NT2/D1 (cell line): Measurements from ENCODE around the gene ARL4A.

Experiments used
- SUZ12 ChIP-seq: IDR thresholded peaks from 2 replicates; pipeline ENCODE4 v1.6.1; 2011; ENCODE audit not compliant: insufficient read length, insufficient read depth; ENCODE audit errors: extremely low read depth
- YY1 ChIP-seq: IDR thresholded peaks from 2 replicates; pipeline ENCODE4 v1.6.1; 2011; ENCODE audit not compliant: insufficient read length, insufficient read depth

- no peak for TF ChIP-seq YY1
- TF ChIP-seq SUZ12: no peak
These were observed 2.0 kb downstream of the ARL4A start for GRCh38 chr7:12689451-12689850.
